SK-N-SH (cell line): ENCODE data around the gene USP12.

Experiments used
- POLR2AphosphoS5 ChIP-seq: IDR thresholded peaks from 2 replicates; pipeline ENCODE4 v1.6.1; 2012; ENCODE audit warnings: low read depth, low read length
- RAD21 ChIP-seq: IDR thresholded peaks from 2 replicates; pipeline ENCODE4 v1.6.1; 2012; ENCODE audit warnings: mild to moderate bottlenecking, low read length
- TAF1 ChIP-seq: IDR thresholded peaks from 2 replicates; pipeline ENCODE4 v1.6.1; 2012; ENCODE audit warnings: low read depth, mild to moderate bottlenecking, low read length, moderate library complexity, borderline replicate concordance
- TF ChIP-seq, protein P1 (sequence below): fragments of 200-600 bp; sonication (generic); IDR thresholded peaks from 2 replicates; pipeline ENCODE4 v1.6.1; 2017; ENCODE audit warnings: antibody characterized with exemption, mild to moderate bottlenecking, moderate library complexity
- TF ChIP-seq, protein P2 (sequence below): fragments of 150-350 bp; IDR thresholded peaks from 2 replicates; pipeline ENCODE4 v1.6.1; 2017; ENCODE audit warnings: antibody characterized with exemption, low read length, low read depth, borderline replicate concordance

DNA sequence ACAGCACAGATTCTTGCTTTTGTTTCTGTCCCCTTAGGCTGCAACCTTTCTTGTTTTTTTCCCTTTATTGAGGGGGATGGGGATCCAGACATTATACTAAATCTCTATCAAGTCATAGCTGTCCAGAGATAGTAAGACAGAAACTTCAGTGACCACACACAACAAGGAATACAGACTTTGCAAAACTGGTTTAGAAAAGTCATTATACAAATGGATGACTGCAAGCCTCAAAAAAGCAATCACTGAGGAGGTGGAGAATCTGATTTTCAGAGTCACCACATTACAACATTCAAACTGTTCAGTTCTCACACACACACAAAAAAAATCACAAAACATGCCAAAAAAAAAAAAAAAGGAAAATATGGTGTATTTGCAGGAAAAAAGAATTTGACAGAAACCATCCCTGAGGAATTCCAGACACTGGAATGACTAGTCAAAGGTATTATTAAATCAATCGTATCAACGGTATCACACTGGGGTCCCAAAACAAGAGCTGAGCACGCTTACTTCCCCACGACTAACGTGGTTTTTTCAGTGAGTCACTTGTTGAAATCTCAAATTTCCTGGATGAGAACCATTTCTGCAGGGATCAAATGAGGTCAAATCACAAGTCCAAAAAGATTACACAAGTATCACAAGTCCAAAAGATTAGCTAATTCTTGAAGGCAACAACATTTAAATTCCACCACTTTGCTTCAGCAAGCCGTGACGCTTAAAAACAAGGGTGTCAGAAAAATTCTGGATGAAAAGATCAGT, 41.2 kb downstream of the USP12 start:
- TF ChIP-seq POLR2AphosphoS5, result no peak
- TF ChIP-seq, protein P1, sequence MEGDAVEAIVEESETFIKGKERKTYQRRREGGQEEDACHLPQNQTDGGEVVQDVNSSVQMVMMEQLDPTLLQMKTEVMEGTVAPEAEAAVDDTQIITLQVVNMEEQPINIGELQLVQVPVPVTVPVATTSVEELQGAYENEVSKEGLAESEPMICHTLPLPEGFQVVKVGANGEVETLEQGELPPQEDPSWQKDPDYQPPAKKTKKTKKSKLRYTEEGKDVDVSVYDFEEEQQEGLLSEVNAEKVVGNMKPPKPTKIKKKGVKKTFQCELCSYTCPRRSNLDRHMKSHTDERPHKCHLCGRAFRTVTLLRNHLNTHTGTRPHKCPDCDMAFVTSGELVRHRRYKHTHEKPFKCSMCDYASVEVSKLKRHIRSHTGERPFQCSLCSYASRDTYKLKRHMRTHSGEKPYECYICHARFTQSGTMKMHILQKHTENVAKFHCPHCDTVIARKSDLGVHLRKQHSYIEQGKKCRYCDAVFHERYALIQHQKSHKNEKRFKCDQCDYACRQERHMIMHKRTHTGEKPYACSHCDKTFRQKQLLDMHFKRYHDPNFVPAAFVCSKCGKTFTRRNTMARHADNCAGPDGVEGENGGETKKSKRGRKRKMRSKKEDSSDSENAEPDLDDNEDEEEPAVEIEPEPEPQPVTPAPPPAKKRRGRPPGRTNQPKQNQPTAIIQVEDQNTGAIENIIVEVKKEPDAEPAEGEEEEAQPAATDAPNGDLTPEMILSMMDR, result no peak
- no peak for TF ChIP-seq RAD21
- TF ChIP-seq, protein P2, sequence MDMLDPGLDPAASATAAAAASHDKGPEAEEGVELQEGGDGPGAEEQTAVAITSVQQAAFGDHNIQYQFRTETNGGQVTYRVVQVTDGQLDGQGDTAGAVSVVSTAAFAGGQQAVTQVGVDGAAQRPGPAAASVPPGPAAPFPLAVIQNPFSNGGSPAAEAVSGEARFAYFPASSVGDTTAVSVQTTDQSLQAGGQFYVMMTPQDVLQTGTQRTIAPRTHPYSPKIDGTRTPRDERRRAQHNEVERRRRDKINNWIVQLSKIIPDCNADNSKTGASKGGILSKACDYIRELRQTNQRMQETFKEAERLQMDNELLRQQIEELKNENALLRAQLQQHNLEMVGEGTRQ, result no peak
- no peak for TF ChIP-seq TAF1
